ENCODE results near the gene DIPK2B.

The DIPK2B gene

DNA sequence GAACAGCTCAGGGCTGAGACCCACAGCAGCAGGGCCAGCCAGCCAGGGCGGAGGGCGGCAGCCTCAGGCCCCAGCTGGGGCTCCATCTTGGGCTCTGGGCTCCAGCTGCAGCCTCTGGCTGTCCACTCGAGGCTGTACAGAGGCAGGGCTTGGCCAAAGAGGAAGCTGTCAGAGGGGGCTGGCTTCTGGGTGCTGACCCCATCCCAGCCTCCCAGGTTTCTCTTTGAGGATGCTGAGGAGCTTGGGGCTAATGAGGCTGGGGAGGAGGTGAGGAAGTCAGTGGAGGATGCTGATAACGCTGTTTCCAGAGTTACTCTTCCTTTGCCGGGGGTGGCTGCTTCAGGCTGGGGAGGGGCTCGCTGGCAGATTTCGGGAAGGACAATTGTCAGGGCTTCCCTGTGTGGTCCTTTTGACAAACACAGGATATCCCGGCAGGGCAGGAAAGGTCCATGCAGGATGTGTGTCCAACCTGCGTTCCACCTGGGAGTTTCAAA is at the start of gene DIPK2B:
TSS of gene DIPK2B (minus strand) at position 136 of the 494 bp plus-strand sequence. CDS start at position 86, 50 bp downstream.
- DNase-seq: no peak

DNA sequence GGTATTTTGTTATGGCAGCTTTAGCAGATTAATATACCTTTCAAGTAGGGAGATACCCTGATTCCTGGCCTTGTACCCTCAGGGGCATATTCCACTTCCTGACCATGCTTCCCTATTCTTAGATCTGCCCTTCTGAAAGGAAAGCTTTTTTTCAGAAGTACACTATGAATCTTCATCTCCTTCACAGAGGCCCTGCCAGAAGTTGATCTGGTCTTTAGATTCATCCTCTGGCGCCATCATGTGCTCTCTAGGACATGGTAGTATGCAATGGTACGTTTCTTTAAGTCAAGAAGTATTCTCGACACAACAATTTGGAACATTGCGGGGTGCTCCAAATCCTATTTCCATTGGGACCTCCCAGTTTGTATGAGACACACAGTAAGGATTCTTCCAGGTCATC is 39.6 kb upstream of the DIPK2B start:
- DNase-seq: no peak

- no peak for DNase-seq
Observed at GRCh38 chrX:45238489-45238888, 37.8 kb upstream of the DIPK2B start.

DNA sequence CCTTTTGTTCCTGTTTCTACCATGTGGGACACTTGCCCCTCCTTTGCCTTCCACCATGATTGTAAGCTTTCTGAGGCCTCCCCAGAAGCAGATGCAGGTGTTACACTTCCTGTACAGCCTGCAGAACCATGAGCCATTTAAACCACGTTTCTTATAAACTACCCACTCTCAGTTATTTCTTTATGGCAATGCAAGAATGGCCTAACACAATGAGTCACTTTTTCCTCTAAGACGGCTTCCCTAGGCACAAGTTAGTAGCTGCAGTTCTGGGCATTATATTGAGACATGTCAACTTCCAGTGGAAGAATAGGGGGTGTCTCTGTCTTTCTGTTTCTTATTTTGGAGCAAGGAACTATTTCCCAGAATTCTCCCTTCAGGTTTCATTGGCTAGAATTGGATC is 32.9 kb upstream of the DIPK2B start:
- DNase-seq: no peak

DNA sequence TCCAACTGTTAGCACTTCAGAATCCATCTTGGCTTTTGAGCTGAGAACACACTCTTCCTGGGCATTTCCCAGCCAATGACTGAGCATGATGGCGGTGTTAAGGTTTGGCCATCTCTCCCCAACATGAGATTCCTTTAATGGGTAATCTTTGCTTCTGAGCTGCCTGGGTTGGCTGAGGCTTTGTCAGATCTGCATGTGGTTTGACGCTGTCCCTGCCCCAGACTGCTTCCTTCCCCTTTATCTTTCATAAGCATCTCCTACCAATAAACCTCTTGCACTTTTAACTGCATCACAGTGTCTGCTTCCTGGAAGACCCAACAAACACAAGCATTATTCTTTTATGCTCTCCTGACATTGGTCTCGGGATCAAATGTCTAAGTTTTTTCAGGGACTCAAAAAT is 31.5 kb upstream of the DIPK2B start:
- DNase-seq: no peak

DNA sequence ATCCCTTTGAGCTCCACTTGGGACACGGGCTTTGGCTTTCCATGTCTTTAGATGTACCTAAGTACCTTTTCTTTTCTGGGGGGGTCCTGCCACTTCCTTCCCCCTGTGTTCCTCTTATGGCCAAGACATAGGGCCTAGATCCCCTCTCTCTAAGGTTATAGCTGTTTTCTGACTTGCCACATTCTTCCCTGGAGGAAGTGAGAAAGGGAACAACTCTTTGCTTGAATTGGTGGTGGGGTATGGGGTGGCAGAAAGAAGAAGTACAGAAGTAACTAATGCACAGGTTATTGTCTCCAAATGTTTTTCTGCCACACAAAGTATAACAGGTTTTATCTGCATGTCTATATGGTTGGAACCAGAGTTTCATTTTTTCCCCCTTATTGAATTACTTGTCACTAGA is 29.7 kb upstream of the DIPK2B start:
- DNase-seq: no peak

- DNase-seq: no peak
Observed at GRCh38 chrX:45229348-45229747, 28.7 kb upstream of the DIPK2B start.

DNA sequence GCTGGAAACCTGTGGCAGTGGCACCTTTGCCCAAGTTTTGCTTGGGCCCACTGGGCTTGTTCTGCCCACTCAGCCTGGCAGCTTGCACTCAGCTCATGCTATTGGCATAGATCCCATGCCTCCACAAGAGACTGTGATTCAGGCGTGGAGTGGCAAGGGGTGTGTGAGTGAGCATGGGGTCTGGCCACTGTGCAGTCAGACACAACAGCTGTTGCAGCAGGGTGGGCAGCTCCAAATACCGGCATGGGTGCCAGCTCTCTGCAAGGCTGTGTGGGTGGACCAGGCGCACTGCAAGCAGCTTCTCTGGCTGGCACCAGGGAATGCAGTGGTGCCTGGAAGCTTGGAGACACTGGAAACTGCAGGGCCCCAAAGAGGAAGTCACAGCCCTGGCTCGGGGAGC is 27.4 kb upstream of the DIPK2B start:
- no peak for DNase-seq

DNA sequence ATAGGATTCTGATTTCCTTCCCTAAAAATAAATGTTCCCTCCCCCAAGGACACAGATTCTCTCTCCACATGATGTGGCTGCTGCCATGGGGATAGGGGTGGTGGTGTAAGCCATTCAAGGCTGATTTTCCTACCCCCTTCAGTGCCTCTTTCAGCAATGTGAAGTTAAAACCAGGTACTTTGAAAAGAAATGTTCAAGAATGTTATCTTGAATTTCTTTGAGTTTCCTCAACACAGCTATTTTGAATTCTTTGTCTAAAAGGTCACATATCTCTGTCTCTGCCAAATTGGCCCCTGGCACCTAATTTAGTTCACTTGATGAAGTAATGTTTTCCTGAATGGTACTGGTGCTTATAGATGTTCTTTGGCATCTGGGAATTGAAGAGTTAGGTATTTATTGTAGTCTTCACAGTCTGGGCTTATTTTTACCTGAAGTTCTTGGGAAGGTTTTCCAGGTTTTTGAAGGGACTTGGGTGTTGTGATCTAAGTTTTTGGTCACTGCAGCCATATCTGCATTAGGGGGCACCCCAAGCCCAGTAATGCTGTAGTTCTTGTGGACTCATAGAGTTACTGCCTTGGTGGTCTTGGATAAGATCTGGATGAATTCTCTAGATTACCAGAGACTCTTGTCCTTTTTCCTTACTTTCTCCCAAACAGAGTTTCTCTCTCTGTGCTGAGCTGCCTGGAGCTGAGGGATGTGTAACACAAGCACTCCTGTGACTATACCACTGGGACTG is 7.6 kb upstream of the DIPK2B start:
- no peak for DNase-seq

GRCh38 chrX:45202171-45202570 is 1.5 kb upstream of the DIPK2B start:
- DNase-seq: no peak

- DNase-seq: no peak
Observed at GRCh38 chrX:45198706-45199105, 2.0 kb downstream of the DIPK2B start.

DNA sequence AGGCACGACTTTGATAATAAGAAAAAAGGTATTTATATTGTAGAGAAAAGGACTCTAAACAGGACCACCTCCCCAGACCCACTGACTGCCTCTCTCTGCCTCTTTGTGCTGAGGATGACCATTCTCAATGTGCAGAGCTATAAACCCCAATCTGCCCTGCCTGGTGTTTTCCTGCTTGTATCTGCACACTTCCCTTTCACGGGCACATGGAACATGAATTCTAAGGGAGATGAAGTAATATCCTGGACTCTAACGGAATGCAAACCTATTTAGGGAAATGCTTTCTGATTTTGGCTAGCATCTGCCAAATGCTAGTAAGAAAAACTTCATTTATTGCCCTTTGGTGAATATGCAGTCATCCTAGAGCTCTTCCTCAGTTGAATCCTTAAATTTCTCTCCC is 2.4 kb downstream of the DIPK2B start:
- no peak for DNase-seq

GRCh38 chrX:45196701-45197100 is 4.0 kb downstream of the DIPK2B start:
- no peak for DNase-seq

DNA sequence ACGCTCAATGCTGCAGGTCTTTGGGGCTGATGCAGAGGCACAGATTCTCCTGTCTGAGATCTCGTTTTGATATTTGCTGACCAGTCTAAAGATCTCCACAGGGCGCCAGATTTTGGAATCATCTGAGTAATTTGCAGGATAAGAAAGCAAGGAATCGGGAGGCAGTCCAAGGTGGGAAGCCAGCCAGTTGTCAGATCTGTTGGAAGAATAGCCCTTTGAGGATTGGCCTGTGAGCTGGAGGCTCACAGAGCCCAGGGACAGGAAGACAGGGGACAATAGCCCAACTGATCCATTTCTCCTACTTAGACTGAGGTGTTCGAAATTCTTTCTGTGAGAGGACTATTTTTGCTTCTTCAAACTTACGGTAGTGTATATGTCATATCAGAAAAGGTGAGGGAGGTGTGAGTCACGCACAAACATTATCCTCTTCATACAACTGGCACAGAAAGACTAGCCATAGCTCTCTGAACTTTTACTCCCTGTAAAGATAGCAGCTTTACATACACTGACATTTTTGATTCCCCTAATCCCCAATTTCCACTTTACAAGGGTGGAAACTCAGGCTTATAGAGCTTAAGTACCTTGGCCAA is 8.8 kb downstream of the DIPK2B start:
- DNase-seq: no peak

DNA sequence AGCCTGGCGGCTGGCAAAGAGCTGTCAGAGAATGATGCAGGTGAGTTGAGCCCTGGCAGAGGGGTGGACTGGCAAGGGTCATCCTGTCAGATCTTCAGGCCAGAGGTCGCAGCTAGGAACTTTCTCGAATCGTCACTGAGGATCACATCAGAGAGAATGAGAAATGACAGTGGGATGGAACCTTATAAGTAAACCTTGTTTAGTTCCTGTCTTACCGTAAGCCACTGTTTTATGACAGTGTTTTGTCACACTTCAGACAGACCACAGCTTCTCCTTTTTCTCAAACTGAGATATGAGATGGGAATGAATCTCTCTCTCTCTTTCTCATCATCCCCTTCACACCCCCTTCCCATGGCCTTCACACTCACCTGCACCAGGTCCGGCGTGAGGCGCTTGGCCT is 9.3 kb downstream of the DIPK2B start:
- DNase-seq: no peak

DNA sequence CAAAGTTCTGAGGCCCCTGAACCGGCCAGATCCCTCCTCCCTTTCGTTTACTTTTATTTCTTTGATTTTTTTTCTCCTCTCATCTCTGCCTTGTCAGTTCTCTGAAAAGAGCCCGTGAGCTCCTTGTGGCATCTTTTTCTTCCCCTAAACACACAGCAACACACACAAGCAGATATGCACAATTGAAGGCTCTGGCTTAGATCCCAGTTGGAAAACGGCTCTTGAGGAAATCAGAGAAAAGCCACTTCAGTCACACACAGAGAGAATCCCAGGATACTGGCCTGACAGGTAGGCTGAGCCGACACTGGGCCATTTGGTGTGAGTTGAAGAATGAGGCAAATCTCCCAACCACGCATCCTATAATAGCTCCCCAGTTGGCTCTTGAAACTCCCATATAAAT is 12.9 kb downstream of the DIPK2B start:
- no peak for DNase-seq

- no peak for DNase-seq
Observed at GRCh38 chrX:45186643-45187026, 14.0 kb downstream of the DIPK2B start.

DNA sequence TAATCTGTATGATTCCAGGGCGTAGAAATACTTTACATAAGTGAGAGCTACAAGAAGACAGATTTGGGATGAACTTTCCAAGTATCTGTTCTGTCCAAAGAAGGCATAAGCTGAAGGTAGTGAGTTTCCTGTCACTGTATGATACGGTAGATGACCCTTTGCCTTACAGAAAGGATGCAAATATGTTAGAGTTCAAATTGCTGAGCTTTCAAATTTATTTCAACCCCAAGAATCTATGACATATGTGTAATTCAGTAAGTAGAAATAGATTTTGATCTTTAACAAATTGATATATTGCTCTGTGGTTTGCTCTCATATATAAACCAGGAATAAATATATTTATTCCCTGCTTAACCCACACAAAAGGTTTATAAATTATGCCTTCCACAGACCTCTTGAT is 16.5 kb downstream of the DIPK2B start:
- no peak for DNase-seq

DNA sequence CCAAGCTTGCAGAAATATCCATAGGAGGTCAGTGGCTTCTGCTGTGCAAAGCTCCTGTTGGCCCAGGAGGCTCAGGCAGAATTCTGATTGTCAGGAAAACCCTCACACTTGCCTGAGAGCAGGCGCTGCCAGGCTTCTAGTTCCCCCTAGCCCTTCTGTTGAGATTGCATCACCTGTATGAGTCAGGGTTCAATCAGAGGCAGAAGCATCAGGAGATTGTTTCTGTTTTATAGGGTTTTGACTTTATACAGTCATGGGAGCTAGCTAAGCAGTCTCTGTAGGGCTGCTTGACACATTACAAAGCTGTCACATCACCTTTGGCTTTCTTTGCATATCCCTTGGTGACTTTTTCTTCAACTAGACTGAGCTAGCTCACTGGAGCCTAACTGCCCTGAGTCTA is 27.8 kb downstream of the DIPK2B start:
- DNase-seq: no peak

DNA sequence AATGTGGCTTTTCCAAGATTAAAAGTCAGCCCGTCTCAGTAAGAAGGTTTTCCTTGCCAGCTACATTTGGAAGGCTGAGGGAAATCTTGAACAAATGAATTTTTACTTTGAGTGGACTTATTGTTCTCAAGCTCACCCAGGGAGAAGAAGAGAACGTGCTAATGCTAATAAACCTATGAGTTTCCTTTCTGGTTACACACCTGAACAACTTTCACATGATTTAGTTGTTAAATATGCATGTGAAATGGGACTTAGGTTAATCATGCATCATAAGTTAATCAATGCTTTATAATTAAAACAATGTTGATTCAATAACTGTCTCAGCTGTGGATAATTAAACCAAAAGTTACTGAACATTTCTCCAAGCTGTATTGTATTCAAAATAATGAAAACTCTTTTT is 33.9 kb downstream of the DIPK2B start:
- DNase-seq: no peak

DNA sequence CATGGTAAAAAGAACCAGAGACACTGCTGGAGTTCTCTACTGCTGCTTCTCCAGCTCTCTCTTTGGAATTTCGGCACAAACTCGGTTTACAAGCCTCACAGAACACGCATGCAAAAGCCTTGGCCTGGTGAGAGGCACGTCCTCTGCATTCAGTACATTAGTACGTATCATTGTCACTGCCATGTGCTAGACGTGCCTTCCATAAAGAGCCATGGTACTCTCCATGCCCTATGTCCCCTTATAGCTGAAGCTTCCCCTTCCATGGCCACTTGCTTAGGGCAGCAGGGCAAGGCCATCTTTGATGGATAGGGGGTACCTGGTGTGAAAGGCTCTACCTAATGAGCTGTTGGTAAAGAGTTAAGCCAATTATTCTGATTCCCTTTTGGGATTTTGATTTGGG is 35.0 kb downstream of the DIPK2B start:
- DNase-seq: no peak

GRCh38 chrX:45164995-45165394 is 35.7 kb downstream of the DIPK2B start:
- DNase-seq: no peak

DNA sequence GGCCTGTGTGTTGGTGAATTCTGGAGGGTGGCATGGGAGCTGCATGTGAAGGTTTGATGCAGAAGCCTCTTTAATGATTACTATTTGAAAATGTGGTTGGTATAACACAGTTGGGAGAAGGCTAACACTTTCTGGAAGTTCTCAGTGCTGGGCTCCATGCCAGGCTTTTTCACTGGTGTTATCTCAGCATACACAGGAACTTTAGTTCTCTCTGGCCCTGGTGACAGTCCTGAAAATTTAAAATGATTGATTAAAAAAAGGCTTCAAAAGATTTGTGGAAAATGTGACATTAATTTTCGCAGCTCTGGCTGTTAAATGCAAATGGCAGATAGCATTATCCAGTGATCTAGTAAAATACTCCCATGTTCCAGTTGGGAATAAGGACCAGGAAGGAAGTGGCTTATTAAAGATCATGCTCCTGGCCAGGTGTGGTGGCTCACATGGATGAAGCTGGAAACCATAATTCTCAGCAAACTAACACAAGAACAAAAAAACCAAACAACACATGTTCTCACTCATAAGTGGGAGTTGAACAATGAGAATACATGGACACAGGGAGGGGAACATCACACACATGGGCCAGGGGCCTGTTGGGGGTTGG is 36.6 kb downstream of the DIPK2B start:
- DNase-seq: no peak

DNA sequence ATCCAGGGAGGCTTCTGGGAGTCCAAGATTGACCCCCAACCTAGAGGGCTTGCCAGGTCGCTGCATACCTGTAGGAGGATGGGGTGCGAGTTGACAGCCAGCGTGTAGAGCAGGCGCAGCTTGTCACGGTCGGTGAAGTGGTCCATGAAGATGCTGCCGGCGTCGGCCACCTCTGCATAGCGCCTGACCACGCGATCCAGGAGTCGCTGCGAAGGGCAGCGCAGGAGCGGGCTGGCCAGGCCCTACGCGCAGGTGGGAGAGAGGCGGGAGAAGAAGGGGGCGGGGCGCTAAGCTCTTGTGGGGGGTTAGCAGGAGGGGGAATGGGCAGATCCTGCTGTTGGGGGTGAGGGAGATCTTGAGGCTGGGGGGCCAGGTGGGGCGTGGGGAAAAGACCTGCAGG is 43.0 kb downstream of the DIPK2B start:
- no peak for DNase-seq

DNA sequence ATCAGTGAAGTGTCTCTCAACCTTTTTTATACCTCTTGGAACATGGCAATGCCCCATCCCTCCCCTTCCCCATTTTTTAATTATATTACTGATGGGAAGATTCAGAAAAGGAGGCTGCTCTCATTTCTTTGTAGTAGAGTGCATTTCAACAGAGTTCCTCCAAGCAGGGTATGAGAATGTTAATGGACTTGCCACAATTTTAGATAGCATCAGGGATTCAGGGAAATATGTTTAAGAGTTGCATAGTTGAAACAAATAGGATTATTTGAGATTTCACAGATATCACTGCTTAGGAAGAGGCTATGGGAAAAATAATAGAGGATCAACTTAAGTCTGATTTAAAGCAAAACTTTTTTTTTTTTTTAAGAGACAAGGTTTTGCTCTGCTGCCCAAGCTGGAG is 46.2 kb downstream of the DIPK2B start:
- no peak for DNase-seq

All from stimulated activated CD4-positive, alpha-beta T cell treated with anti-CD3 and anti-CD28 coated beads, Interleukin-4, amount 100 ng/mL, for 1 hour (primary cell).